OCI-LY1 (cell line): ENCODE data around the gene DPH5.

Source experiments
- EZH2 ChIP-seq: fragments of 200-600 bp; sonication (generic), shearing (Covaris generic); IDR thresholded peaks from 2 replicates; pipeline ENCODE4 v1.8.0; 2017; ENCODE audit warnings: borderline replicate concordance, mixed run types, mild to moderate bottlenecking, antibody characterized with exemption, low read length, moderate library complexity, mixed read lengths
- TF ChIP-seq, protein P1 (sequence below): fragments of 200-600 bp; sonication (generic), shearing (Covaris generic); IDR thresholded peaks from 2 replicates; pipeline ENCODE4 v1.5.1; 2017; ENCODE audit warnings: mild to moderate bottlenecking, antibody characterized with exemption, low read length, moderate library complexity, mixed read lengths

DNA sequence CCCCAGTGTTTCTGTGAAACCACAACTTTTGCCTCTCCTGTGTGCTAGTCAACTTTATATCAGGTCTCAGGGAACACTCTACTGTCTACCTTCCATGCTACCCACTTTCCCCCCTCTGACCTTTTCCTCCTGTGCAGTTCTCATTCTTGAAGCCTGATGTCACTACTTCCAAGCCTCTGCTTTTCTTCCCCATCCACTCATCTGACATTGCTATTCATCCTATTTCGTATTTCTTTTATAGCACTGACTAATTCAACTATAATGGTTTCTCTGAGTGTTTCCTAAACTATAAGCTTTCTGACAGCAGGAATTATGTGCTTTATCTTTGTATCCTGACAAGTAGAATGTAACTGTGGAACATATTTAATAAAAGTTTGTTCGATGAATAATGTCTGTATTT lies 18.2 kb upstream of the DPH5 start:
- TF ChIP-seq, protein P1, sequence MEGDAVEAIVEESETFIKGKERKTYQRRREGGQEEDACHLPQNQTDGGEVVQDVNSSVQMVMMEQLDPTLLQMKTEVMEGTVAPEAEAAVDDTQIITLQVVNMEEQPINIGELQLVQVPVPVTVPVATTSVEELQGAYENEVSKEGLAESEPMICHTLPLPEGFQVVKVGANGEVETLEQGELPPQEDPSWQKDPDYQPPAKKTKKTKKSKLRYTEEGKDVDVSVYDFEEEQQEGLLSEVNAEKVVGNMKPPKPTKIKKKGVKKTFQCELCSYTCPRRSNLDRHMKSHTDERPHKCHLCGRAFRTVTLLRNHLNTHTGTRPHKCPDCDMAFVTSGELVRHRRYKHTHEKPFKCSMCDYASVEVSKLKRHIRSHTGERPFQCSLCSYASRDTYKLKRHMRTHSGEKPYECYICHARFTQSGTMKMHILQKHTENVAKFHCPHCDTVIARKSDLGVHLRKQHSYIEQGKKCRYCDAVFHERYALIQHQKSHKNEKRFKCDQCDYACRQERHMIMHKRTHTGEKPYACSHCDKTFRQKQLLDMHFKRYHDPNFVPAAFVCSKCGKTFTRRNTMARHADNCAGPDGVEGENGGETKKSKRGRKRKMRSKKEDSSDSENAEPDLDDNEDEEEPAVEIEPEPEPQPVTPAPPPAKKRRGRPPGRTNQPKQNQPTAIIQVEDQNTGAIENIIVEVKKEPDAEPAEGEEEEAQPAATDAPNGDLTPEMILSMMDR: no peak
- no peak for TF ChIP-seq EZH2
